Type B pancreatic cell (in vitro differentiated cells): Measurements from ENCODE around the gene KIF18B. TPM values are rescaled to one million over a fixed set of nuclear protein-coding genes. Genes with fewer than 3 reads are reported as not detected.
A peak's percentile ranks its signal among the peaks of the same experiment; 100 is the strongest.

ENCODE experiments used
- DNase-seq: peaks from one replicate; pipeline ENCODE4 v3.0.0; 2021; ENCODE audit warnings: mixed read lengths; ENCODE audit not compliant: unreplicated experiment; ENCODE audit errors: extremely low spot score
- H3K27ac Mint-ChIP-seq: 2 replicates; pipeline ENCODE4 v1.8.0; 2021; ENCODE audit warnings: mild to moderate bottlenecking, mixed read lengths
- H3K27me3 Mint-ChIP-seq: 2 replicates; pipeline ENCODE4 v1.8.0; 2021; ENCODE audit warnings: mixed read lengths
- H3K36me3 Mint-ChIP-seq: 2 replicates; pipeline ENCODE4 v1.8.0; 2021; ENCODE audit warnings: mixed read lengths
- H3K4me1 Mint-ChIP-seq: one replicate; pipeline ENCODE4 v1.8.0; 2021; ENCODE audit warnings: mixed read lengths; ENCODE audit not compliant: unreplicated experiment
- H3K4me3 Mint-ChIP-seq: 2 replicates; pipeline ENCODE4 v1.8.0; 2021; ENCODE audit warnings: mild to moderate bottlenecking, mixed read lengths
- H3K9me3 Mint-ChIP-seq: 2 replicates; pipeline ENCODE4 v1.8.0; 2021; ENCODE audit warnings: mixed read lengths
- CTCF ChIP-seq: fragments of 200-600 bp; sonication (generic); conservative IDR thresholded peaks from 2 replicates; pipeline ENCODE4 v1.5.0; 2021; ENCODE audit warnings: antibody characterized with exemption, mild to moderate bottlenecking
- total RNA-seq: library from RNA; stranded (reverse); gene quantifications from 2 replicates; pipeline ENCODE4 v1.2.1, GENCODE V29; 2021; ENCODE audit warnings: low replicate concordance

Gene KIF18B
- total RNA-seq, 1 donor from 2014 or later: 49.3 TPM

GRCh38 chr17:44921122-44921882 lies 26.3 kb downstream of the KIF18B start:
- no peak overlapping the region for H3K4me3 Mint-ChIP-seq

GRCh38 chr17:44920565-44920940 lies 27.0 kb downstream of the KIF18B start:
- no peaks in the 10 kb centered on the region for H3K9me3 Mint-ChIP-seq
- peaks cover 13% of the 10 kb centered on the region for H3K4me1 Mint-ChIP-seq
- H3K36me3 Mint-ChIP-seq: no peaks in the 10 kb centered on the region
- no peak overlapping the region for H3K4me3 Mint-ChIP-seq
- peaks cover 34% of the 10 kb centered on the region for H3K27me3 Mint-ChIP-seq
- DNase-seq: no peak
- no peak for TF ChIP-seq CTCF
- H3K27ac Mint-ChIP-seq: no peak overlapping the region

More at GRCh38 chr17:44921122-44921882, 26.3 kb downstream of the KIF18B start:
- Mint-ChIP-seq H3K4me1 (peaks cover 13% of the 10 kb centered on the region), H3K9me3 (no peaks in the 10 kb centered on the region), H3K36me3 (peaks cover under 1% of the 10 kb centered on the region), H3K27ac (no peak overlapping the region), H3K27me3 (peaks cover 34% of the 10 kb centered on the region)
- TF ChIP-seq CTCF: no peak
- DNase-seq: no peak

GRCh38 chr17:44919885-44920564 lies 27.5 kb downstream of the KIF18B start:
- H3K4me1 Mint-ChIP-seq: peaks cover 13% of the 10 kb centered on the region
- no peaks in the 10 kb centered on the region for H3K36me3 Mint-ChIP-seq
- no peak overlapping the region for H3K4me3 Mint-ChIP-seq
- peaks cover 34% of the 10 kb centered on the region for H3K27me3 Mint-ChIP-seq
- TF ChIP-seq CTCF: peak; percentile 84
- H3K9me3 Mint-ChIP-seq: no peaks in the 10 kb centered on the region
- DNase-seq: no peak
- H3K27ac Mint-ChIP-seq: no peak overlapping the region

- no peaks in the 10 kb centered on the region for H3K9me3 Mint-ChIP-seq
- peaks cover 36% of the 10 kb centered on the region for H3K27me3 Mint-ChIP-seq
- no peak overlapping the region for H3K27ac Mint-ChIP-seq
- peaks cover 13% of the 10 kb centered on the region for H3K4me1 Mint-ChIP-seq
- DNase-seq: no peak
- no peaks in the 10 kb centered on the region for H3K36me3 Mint-ChIP-seq
- no peak for TF ChIP-seq CTCF
- no peak overlapping the region for H3K4me3 Mint-ChIP-seq
Observed at GRCh38 chr17:44919411-44919810, 28.2 kb downstream of the KIF18B start.

- no peak overlapping the region for H3K27ac Mint-ChIP-seq
- H3K4me3 Mint-ChIP-seq: no peak overlapping the region
- H3K9me3 Mint-ChIP-seq: no peaks in the 10 kb centered on the region
- H3K36me3 Mint-ChIP-seq: no peaks in the 10 kb centered on the region
- H3K4me1 Mint-ChIP-seq: peaks cover 9% of the 10 kb centered on the region
- no peak for DNase-seq
- TF ChIP-seq CTCF: no peak
- H3K27me3 Mint-ChIP-seq: peaks cover 44% of the 10 kb centered on the region
Observed at GRCh38 chr17:44918006-44918405, 29.6 kb downstream of the KIF18B start.
